SJCRH30 (cell line): ENCODE results near the gene CCNI2. TPM values are rescaled to one million over a fixed set of nuclear protein-coding genes. Genes with fewer than 3 reads are reported as not detected.
"Not testable (repeated sequence)": the region's sequence is repeated elsewhere in the genome, so short reads cannot be mapped to it uniquely, and the experiment has no call there.

ENCODE experiments used
- DNase-seq, 2 experiments: peaks; one replicate each; pipeline ENCODE4 v3.0.0-alpha.2; 2015 to 2020
- H3K27ac ChIP-seq: fragments of 250-450 bp; sonication (Bioruptor Pico); 2 replicates; pipeline ENCODE4 v1.5.1; 2020; ENCODE audit warnings: mild to moderate bottlenecking, moderate library complexity
- H3K27me3 ChIP-seq: fragments of 250-450 bp; sonication (Bioruptor Pico); 2 replicates; pipeline ENCODE4 v1.5.1; 2020; ENCODE audit warnings: mild to moderate bottlenecking, moderate library complexity
- H3K36me3 ChIP-seq: fragments of 250-450 bp; sonication (Bioruptor Pico); 2 replicates; pipeline ENCODE4 v1.5.1; 2020; ENCODE audit warnings: mild to moderate bottlenecking, moderate library complexity
- H3K4me1 ChIP-seq: fragments of 250-450 bp; sonication (Bioruptor Pico); 2 replicates; pipeline ENCODE4 v1.5.1; 2020; ENCODE audit warnings: mild to moderate bottlenecking, moderate library complexity
- H3K4me3 ChIP-seq: fragments of 250-450 bp; sonication (Bioruptor Pico); 2 replicates; pipeline ENCODE4 v1.5.1; 2020; ENCODE audit warnings: mild to moderate bottlenecking, moderate library complexity
- H3K9me3 ChIP-seq: fragments of 250-450 bp; sonication (Bioruptor Pico); replicated peaks from 2 replicates; pipeline ENCODE4 v1.5.1; 2020; ENCODE audit warnings: mild to moderate bottlenecking, moderate library complexity
- total RNA-seq: library from RNA; depleted of rRNA; stranded (reverse); fragments of >200 nt; shearing (Covaris generic); gene quantifications from 2 replicates; pipeline ENCODE4 v1.2.3, GENCODE V29; 2014; rRNA removed

Gene CCNI2
- total RNA-seq, 1 experiment from 2014 or later, result not detected

- H3K27ac ChIP-seq, result no peak overlapping the region
- H3K36me3 ChIP-seq, result no peaks in the 10 kb centered on the region
- H3K4me1 ChIP-seq, result no peaks in the 10 kb centered on the region
- DNase-seq, result no peak
- no peak overlapping the region for H3K4me3 ChIP-seq
- H3K9me3 ChIP-seq, result no peaks in the 10 kb centered on the region
- H3K27me3 ChIP-seq, result no peaks in the 10 kb centered on the region
Observed at GRCh38 chr5:132797651-132798050, 50.4 kb downstream of the CCNI2 start.

- Histone ChIP-seq H3K27ac (no peak overlapping the region), H3K36me3 (no peaks in the 10 kb centered on the region), H3K4me1 (no peaks in the 10 kb centered on the region), H3K9me3 (no peaks in the 10 kb centered on the region), H3K4me3 (no peak overlapping the region), H3K27me3 (no peaks in the 10 kb centered on the region)
- DNase-seq, result no peak
Observed at GRCh38 chr5:132799392-132799791, 52.2 kb downstream of the CCNI2 start.

DNA sequence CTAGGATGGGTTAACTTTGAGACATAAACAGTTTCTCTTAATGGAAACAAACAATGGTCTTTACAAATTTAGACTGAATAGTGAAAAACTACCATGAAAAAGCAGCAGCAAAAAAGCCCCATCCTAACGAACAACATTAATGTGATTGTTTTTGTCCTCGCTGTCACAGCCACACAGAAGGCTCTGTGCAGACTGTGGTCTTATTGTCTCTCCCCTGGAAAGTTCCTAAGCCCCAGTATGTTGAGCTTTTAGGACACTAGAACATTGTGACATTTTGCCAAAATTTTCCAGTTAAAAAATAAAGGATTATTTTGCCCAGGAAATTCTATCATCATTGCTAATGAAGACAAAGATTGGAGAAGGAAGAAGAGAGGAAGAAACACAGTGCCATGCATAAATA is 53.3 kb downstream of the CCNI2 start:
- H3K4me3 ChIP-seq, result no peak overlapping the region
- H3K27ac ChIP-seq, result no peak overlapping the region
- H3K4me1 ChIP-seq, result no peaks in the 10 kb centered on the region
- no peaks in the 10 kb centered on the region for H3K27me3 ChIP-seq
- H3K9me3 ChIP-seq, result no peaks in the 10 kb centered on the region
- no peaks in the 10 kb centered on the region for H3K36me3 ChIP-seq
- no peak for DNase-seq

DNA sequence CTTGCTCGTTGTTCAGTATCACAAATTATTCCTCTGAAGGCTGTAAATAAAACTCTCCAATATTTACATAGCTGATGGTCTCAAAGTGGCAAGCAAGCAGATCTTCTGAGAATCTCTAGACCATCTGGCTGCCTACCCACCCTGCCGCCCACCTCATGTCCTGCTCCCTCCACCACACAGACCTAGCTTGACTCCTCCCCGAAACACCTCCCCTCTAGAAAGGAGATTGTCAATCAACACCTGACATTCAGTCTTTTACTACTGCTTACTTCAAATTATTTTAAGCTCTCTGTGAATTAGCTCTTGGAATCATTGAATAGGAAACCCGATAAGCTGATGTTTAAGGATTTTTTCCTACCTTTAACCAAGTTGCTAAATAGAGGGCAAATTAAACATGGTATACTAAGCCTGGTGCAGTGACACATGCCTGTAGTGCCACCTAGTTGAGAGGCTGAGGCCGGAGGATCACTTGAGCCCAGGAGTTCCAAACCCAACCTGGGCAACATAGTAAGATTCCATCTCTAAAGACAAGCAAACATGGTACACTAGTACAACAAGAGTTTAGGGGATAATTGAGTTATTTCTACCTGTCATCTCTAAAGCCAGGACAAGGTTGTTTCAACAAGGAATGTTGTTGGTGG is 54.9 kb downstream of the CCNI2 start:
- H3K9me3 ChIP-seq, result no peaks in the 10 kb centered on the region
- H3K27ac ChIP-seq, result no peak overlapping the region
- H3K36me3 ChIP-seq, result no peaks in the 10 kb centered on the region
- no peaks in the 10 kb centered on the region for H3K27me3 ChIP-seq
- H3K4me3 ChIP-seq, result no peak overlapping the region
- no peak for DNase-seq
- H3K4me1 ChIP-seq, result no peaks in the 10 kb centered on the region

- not testable (repeated sequence) for H3K4me3 ChIP-seq, H3K4me1 ChIP-seq, DNase-seq, H3K27me3 ChIP-seq, H3K27ac ChIP-seq, H3K36me3 ChIP-seq, H3K9me3 ChIP-seq
Observed at GRCh38 chr5:132802685-132803066, 55.5 kb downstream of the CCNI2 start.

Other genes starting within 250 kb of the CCNI2 start
- not detected in 2 replicates for gene IL5, start 203.9 kb upstream of the CCNI2 start, total RNA-seq
- 23.3 and 28.2 TPM in 2 replicates for gene RAD50, start 190.4 kb upstream of the CCNI2 start, total RNA-seq
- gene IL13, start 89.3 kb upstream of the CCNI2 start, total RNA-seq, result not detected in 2 replicates
- not detected in 2 replicates for gene IL4, start 73.4 kb upstream of the CCNI2 start, total RNA-seq
- gene KIF3A, start 9.9 kb upstream of the CCNI2 start, total RNA-seq, result 7.7 and 8.3 TPM in 2 replicates
- gene SEPTIN8, start 29.8 kb downstream of the CCNI2 start, total RNA-seq, result 25.4 and 26.5 TPM in 2 replicates
- 0.02 and 0.08 TPM in 2 replicates for gene SOWAHA, start 65.9 kb downstream of the CCNI2 start, total RNA-seq
- gene SHROOM1, start 83.2 kb downstream of the CCNI2 start, total RNA-seq, result 1.6 and 2.5 TPM in 2 replicates
- gene GDF9, start 119.0 kb downstream of the CCNI2 start, total RNA-seq, result 0.20 and 0.57 TPM in 2 replicates
- 229 and 261 TPM in 2 replicates for gene UQCRQ, start 119.2 kb downstream of the CCNI2 start, total RNA-seq
- gene LEAP2, start 126.2 kb downstream of the CCNI2 start, total RNA-seq, result 1.2 and 1.6 TPM in 2 replicates
- gene AFF4, start 216.2 kb downstream of the CCNI2 start, total RNA-seq, result 45.2 and 51.0 TPM in 2 replicates